ENCODE data around the gene APOL1.
"Not testable (repeated sequence)": the region's sequence is repeated elsewhere in the genome, so short reads cannot be mapped to it uniquely, and the experiment has no call there.

The APOL1 gene

DNA sequence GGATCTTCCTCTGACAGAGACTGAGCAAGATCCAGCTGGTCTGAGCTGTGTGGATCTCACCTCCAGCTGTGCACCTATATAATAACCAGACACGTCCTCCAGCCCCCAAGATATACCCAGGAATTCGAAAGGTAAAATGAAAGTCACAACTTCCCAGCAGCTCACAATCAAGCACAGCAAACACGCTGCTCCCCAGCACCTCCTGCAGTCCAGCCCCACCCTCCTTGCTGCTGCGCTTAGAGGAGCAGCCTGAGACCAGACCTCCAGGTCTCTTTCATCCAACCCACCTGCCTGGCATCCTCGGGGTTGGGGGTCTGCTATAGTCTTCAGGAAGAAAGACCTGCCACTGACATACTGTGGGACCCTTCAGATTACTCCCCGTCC, 48.3 kb upstream of the APOL1 start:
- TF ChIP-seq EZH2phosphoT487 (IDR thresholded peaks at IDR 0.05; ENCODE audit: low read length) (no peak), EZH2 (optimal IDR thresholded peaks at IDR 0.05; ENCODE audit: low read depth, low read length) (no peak)
- TF ChIP-seq, protein P1, sequence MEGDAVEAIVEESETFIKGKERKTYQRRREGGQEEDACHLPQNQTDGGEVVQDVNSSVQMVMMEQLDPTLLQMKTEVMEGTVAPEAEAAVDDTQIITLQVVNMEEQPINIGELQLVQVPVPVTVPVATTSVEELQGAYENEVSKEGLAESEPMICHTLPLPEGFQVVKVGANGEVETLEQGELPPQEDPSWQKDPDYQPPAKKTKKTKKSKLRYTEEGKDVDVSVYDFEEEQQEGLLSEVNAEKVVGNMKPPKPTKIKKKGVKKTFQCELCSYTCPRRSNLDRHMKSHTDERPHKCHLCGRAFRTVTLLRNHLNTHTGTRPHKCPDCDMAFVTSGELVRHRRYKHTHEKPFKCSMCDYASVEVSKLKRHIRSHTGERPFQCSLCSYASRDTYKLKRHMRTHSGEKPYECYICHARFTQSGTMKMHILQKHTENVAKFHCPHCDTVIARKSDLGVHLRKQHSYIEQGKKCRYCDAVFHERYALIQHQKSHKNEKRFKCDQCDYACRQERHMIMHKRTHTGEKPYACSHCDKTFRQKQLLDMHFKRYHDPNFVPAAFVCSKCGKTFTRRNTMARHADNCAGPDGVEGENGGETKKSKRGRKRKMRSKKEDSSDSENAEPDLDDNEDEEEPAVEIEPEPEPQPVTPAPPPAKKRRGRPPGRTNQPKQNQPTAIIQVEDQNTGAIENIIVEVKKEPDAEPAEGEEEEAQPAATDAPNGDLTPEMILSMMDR (IDR thresholded peaks at IDR 0.05; ENCODE audit: low read length) = no peak
- no peak overlapping the region for H3K27ac ChIP-seq (ENCODE audit: low read length)
- no peaks in the 10 kb centered on the region for H3K36me3 ChIP-seq (replicated peaks; ENCODE audit: insufficient read depth, low read length)
- H3K9ac ChIP-seq (ENCODE audit: low read length) = no peak overlapping the region
- no peak for DNase-seq
- no peaks in the 10 kb centered on the region for H4K20me1 ChIP-seq (ENCODE audit: insufficient read depth, low read length)
- no peaks in the 10 kb centered on the region for H3K27me3 ChIP-seq (replicated peaks; ENCODE audit: insufficient read depth, low read length)
- H3K4me2 ChIP-seq (ENCODE audit: low read depth, low read length) = peak overlapping the region; percentile 31
- no peaks in the 10 kb centered on the region for H3K9me3 ChIP-seq (replicated peaks; ENCODE audit: insufficient read depth, low read length)
- 0 out of 2 replicates have a peak, but pooled peaks cover 3% of the 10 kb centered on the region for H3F3A ChIP-seq (ENCODE audit: insufficient read depth, low read length)
- H3K79me2 ChIP-seq (ENCODE audit: low read length) = no peaks in the 10 kb centered on the region
- 0 out of 2 replicates have a peak overlapping the region, but pooled peaks have one; percentile 17 for H2AFZ ChIP-seq (ENCODE audit: low read length)
- H3K4me3 ChIP-seq (ENCODE audit: low read length) = no peak overlapping the region
- H3K4me1 ChIP-seq (ENCODE audit: low read length) = no peaks in the 10 kb centered on the region
- no peaks in the 10 kb centered on the region for H3K9me2 ChIP-seq (replicated peaks; ENCODE audit: insufficient read depth, low read length)

GRCh38 chr22:36205573-36205972, 47.4 kb upstream of the APOL1 start:
- DNase-seq; H3K36me3 ChIP-seq (replicated peaks; ENCODE audit: insufficient read depth, low read length); H3F3A ChIP-seq (ENCODE audit: insufficient read depth, low read length); H3K27ac ChIP-seq (ENCODE audit: low read length); H3K9me3 ChIP-seq (replicated peaks; ENCODE audit: insufficient read depth, low read length); H3K4me3 ChIP-seq (ENCODE audit: low read length); H3K4me2 ChIP-seq (ENCODE audit: low read depth, low read length); H3K9ac ChIP-seq (ENCODE audit: low read length); H2AFZ ChIP-seq (ENCODE audit: low read length); H3K9me2 ChIP-seq (replicated peaks; ENCODE audit: insufficient read depth, low read length); H3K79me2 ChIP-seq (ENCODE audit: low read length); H3K4me1 ChIP-seq (ENCODE audit: low read length); H4K20me1 ChIP-seq (ENCODE audit: insufficient read depth, low read length); H3K27me3 ChIP-seq (replicated peaks; ENCODE audit: insufficient read depth, low read length): not testable (repeated sequence)

DNA sequence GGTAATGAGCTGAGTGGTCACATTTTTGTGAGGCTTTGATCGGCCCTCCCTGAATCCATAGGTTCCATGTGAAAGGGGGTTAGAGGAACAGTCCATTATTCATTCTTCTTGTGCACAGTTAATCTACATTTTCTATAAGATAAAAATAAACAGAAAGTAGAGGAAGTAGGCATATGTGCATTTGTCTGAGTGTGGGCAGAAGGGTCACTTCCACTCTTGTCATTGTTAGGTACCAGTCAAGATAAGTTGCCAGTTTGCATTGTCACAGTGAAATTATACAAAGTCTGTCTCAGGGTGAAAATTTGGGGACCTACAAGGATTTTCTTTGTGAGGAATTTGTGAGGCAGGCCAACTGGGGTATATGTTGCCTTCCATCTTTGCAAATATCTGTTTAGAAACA, 46.7 kb upstream of the APOL1 start:
- Histone ChIP-seq H3K36me3 (replicated peaks; ENCODE audit: insufficient read depth, low read length) (no peaks in the 10 kb centered on the region), H3K9me2 (replicated peaks; ENCODE audit: insufficient read depth, low read length) (no peaks in the 10 kb centered on the region), H3K4me2 (ENCODE audit: low read depth, low read length) (no peak overlapping the region), H3K9me3 (replicated peaks; ENCODE audit: insufficient read depth, low read length) (no peaks in the 10 kb centered on the region), H3K27me3 (replicated peaks; ENCODE audit: insufficient read depth, low read length) (no peaks in the 10 kb centered on the region), H3K9ac (ENCODE audit: low read length) (no peak overlapping the region), H3F3A (ENCODE audit: insufficient read depth, low read length) (0 out of 2 replicates have a peak, but pooled peaks cover 3% of the 10 kb centered on the region), H3K4me3 (ENCODE audit: low read length) (no peak overlapping the region), H2AFZ (ENCODE audit: low read length) (no peak overlapping the region), H3K27ac (ENCODE audit: low read length) (no peak overlapping the region), H4K20me1 (ENCODE audit: insufficient read depth, low read length) (no peaks in the 10 kb centered on the region), H3K79me2 (ENCODE audit: low read length) (no peaks in the 10 kb centered on the region), H3K4me1 (ENCODE audit: low read length) (no peaks in the 10 kb centered on the region)
- TF ChIP-seq EZH2phosphoT487 (IDR thresholded peaks at IDR 0.05; ENCODE audit: low read length) (no peak), EZH2 (optimal IDR thresholded peaks at IDR 0.05; ENCODE audit: low read depth, low read length) (no peak)
- TF ChIP-seq, protein P1 (IDR thresholded peaks at IDR 0.05; ENCODE audit: low read length) = no peak
- DNase-seq = no peak

- Histone ChIP-seq H3K36me3 (replicated peaks; ENCODE audit: insufficient read depth, low read length) (no peaks in the 10 kb centered on the region), H3K4me1 (ENCODE audit: low read length) (no peaks in the 10 kb centered on the region), H3K9me3 (replicated peaks; ENCODE audit: insufficient read depth, low read length) (no peaks in the 10 kb centered on the region), H3K4me3 (ENCODE audit: low read length) (no peak overlapping the region), H2AFZ (ENCODE audit: low read length) (no peak overlapping the region), H3K9ac (ENCODE audit: low read length) (no peak overlapping the region), H3K27me3 (replicated peaks; ENCODE audit: insufficient read depth, low read length) (no peaks in the 10 kb centered on the region), H3K9me2 (replicated peaks; ENCODE audit: insufficient read depth, low read length) (no peaks in the 10 kb centered on the region), H3K79me2 (ENCODE audit: low read length) (no peaks in the 10 kb centered on the region), H3K4me2 (ENCODE audit: low read depth, low read length) (no peak overlapping the region), H3F3A (ENCODE audit: insufficient read depth, low read length) (0 out of 2 replicates have a peak, but pooled peaks cover 3% of the 10 kb centered on the region), H3K27ac (ENCODE audit: low read length) (no peak overlapping the region), H4K20me1 (ENCODE audit: insufficient read depth, low read length) (no peaks in the 10 kb centered on the region)
- no peak for DNase-seq
- TF ChIP-seq EZH2 (optimal IDR thresholded peaks at IDR 0.05; ENCODE audit: low read depth, low read length) = no peak
- TF ChIP-seq EZH2phosphoT487 (IDR thresholded peaks at IDR 0.05; ENCODE audit: low read length) = no peak
- TF ChIP-seq, protein P1 (IDR thresholded peaks at IDR 0.05; ENCODE audit: low read length) = no peak
These were observed 44.7 kb upstream of the APOL1 start for GRCh38 chr22:36208162-36208765.

All from MM.1S (cell line).